Stimulated activated CD4-positive, alpha-beta T cell treated with anti-CD3 and anti-CD28 coated beads, Interleukin-4, amount 100 ng/mL, for 1 hour (primary cell): ENCODE measurements around the gene ARHGEF4.

Source experiments
- DNase-seq: peaks from one replicate; pipeline ENCODE4 v3.0.0-alpha.2; 2020

The ARHGEF4 gene

GRCh38 chr2:130864830-130865800 is 28.4 kb downstream of the ARHGEF4 start:
- DNase-seq: no peak

GRCh38 chr2:130869441-130870160 is 32.9 kb downstream of the ARHGEF4 start:
- no peak for DNase-seq

GRCh38 chr2:130870161-130870485 is 33.4 kb downstream of the ARHGEF4 start:
- DNase-seq: no peak

GRCh38 chr2:130870779-130871178 is 34.1 kb downstream of the ARHGEF4 start:
- no peak for DNase-seq

- DNase-seq: no peak
Measured at GRCh38 chr2:130871843-130872740, 35.4 kb downstream of the ARHGEF4 start.

- no peak for DNase-seq
Measured at GRCh38 chr2:130872741-130873125, 36.0 kb downstream of the ARHGEF4 start.

GRCh38 chr2:130873700-130874346 is 37.1 kb downstream of the ARHGEF4 start:
- peak; percentile 68 for DNase-seq

- DNase-seq: no peak
Measured at GRCh38 chr2:130874512-130874911, 37.8 kb downstream of the ARHGEF4 start.

- DNase-seq: no peak
Measured at GRCh38 chr2:130875935-130876334, 39.2 kb downstream of the ARHGEF4 start.

- DNase-seq: no peak
Measured at GRCh38 chr2:130877258-130877657, 40.5 kb downstream of the ARHGEF4 start.

GRCh38 chr2:130878316-130878715 is 41.6 kb downstream of the ARHGEF4 start:
- no peak for DNase-seq

GRCh38 chr2:130878933-130879332 is 42.2 kb downstream of the ARHGEF4 start:
- no peak for DNase-seq

- no peak for DNase-seq
Measured at GRCh38 chr2:130882111-130882690, 45.5 kb downstream of the ARHGEF4 start.

GRCh38 chr2:130882991-130883390 is 46.3 kb downstream of the ARHGEF4 start:
- DNase-seq: no peak

- DNase-seq: no peak
Measured at GRCh38 chr2:130883496-130883895, 46.8 kb downstream of the ARHGEF4 start.

- no peak for DNase-seq
Measured at GRCh38 chr2:130884013-130884412, 47.3 kb downstream of the ARHGEF4 start.

- no peak for DNase-seq
Measured at GRCh38 chr2:130884503-130884902, 47.8 kb downstream of the ARHGEF4 start.

GRCh38 chr2:130887643-130888042 is 50.9 kb downstream of the ARHGEF4 start:
- no peak for DNase-seq

GRCh38 chr2:130890941-130891669 is 54.4 kb downstream of the ARHGEF4 start:
- DNase-seq: no peak

- no peak for DNase-seq
Measured at GRCh38 chr2:130891966-130892365, 55.3 kb downstream of the ARHGEF4 start.
